Gastrocnemius medialis (tissue), 4 donors: ENCODE data around the gene VSIR. TPM values are rescaled to one million over a fixed set of nuclear protein-coding genes. Genes with fewer than 3 reads are reported as not detected.
A peak's percentile ranks its signal among the peaks of the same experiment; 100 is the strongest.

Experiments used
- ATAC-seq, 2 donors: fragments of 150-250 bp; one replicate each; pipeline ENCODE4 v1.9.1; 2016
- DNase-seq, 2 donors: peaks; one replicate each; pipeline ENCODE4 v3.0.0-alpha.2; 2019
- H3K27ac ChIP-seq, 4 donors: fragments of 200-600 bp; sonication (generic); 1 replicate in 1 of 4; 2 replicates in 3 of 4; pipeline ENCODE4 v1.5.1; 2016 to 2018; ENCODE audit warnings: mild to moderate bottlenecking in 2 of 4, moderate library complexity in 1 of 4
- H3K27me3 ChIP-seq, 3 donors: fragments of 200-600 bp; sonication (generic) in 2 of 3; 1 replicate in 1 of 3; 2 replicates in 2 of 3; pipeline versions ENCODE4 v1.5.1 to v1.6.0; 2016 to 2019; ENCODE audit warnings: mild to moderate bottlenecking in 1 of 3, moderate library complexity in 1 of 3
- H3K36me3 ChIP-seq, 2 donors: fragments of 200-600 bp; sonication (generic) in 1 of 2; one replicate each; pipeline ENCODE4 v1.5.1; 2017 to 2018
- H3K4me1 ChIP-seq, 2 donors: fragments of 200-600 bp; sonication (generic) in 1 of 2; one replicate each; pipeline ENCODE4 v1.5.1; 2016 to 2017; ENCODE audit warnings: mild to moderate bottlenecking in 2 of 2
- H3K4me3 ChIP-seq, 4 donors: fragments of 200-600 bp; sonication (generic) in 3 of 4; 1 replicate in 1 of 4; 2 replicates in 3 of 4; pipeline ENCODE4 v1.5.1; 2016 to 2019; ENCODE audit warnings: mild to moderate bottlenecking in 2 of 4
- H3K9me3 ChIP-seq, 3 donors: fragments of 200-600 bp; sonication (generic) in 2 of 3; 1 replicate in 1 of 3; 2 replicates in 2 of 3; pipeline ENCODE4 v1.5.1; 2016 to 2019
- POLR2A ChIP-seq, 2 donors: fragments of 450-650 bp; IDR thresholded peaks; one replicate each; pipeline ENCODE4 v1.6.1; 2017; ENCODE audit warnings: antibody characterized with exemption in 2 of 2, mild to moderate bottlenecking in 2 of 2, moderate library complexity in 2 of 2
- in situ Hi-C, 4 donors: fragments of 200-750 bp; cut with MboI; loops; one replicate each; pipeline versions ENCODE4 v1.15.0 to v1.8.0; 2017; ENCODE audit warnings: low sequenced_read_pairs in 4 of 4
- intact Hi-C: fragments of 100-400 bp; cut with DNase I; formaldehyde crosslinking; loops from one replicate; pipeline ENCODE4 v1.15.1; 2023; ENCODE audit warnings: low total_unique reads
- total RNA-seq, 4 donors: library from RNA; depleted of rRNA; stranded (reverse); fragments of >200 nt; gene quantifications; one replicate each; pipeline versions ENCODE4 v1.1.0 to v1.2.3, GENCODE V29; 2016
- TF ChIP-seq, protein P1 (sequence below), 5 experiments: fragments of 450-650 bp in 3 of 5; fragments of 200-600 bp in 2 of 5; sonication (generic) in 2 of 5; IDR thresholded peaks in 4 of 5; conservative IDR thresholded peaks in 1 of 5; 1 replicate in 4 of 5; 2 replicates in 1 of 5; pipeline ENCODE4 v1.5.1; 2016 to 2019; ENCODE audit warnings: antibody characterized with exemption in 5 of 5, mild to moderate bottlenecking in 3 of 5, moderate library complexity in 3 of 5

Gene VSIR
- total RNA-seq, 4 donors from 2014 or later, result 7.9 to 20.7 (median 16.9) TPM

GRCh38 chr10:71704816-71705215 lies 68.5 kb downstream of the VSIR start:
- intact Hi-C loops, result loop anchor here (5.0 kb wide), 2 partner anchors 107 to 308 kb away; partner anchors contain the start of gene CDH23
- H3K4me1 ChIP-seq, result peaks cover 5 to 20% of the 10 kb centered on the region in 2 donors
- in situ Hi-C loops, result loop anchor here in 3 of 4 donors (10.0 kb wide), 2 partner anchors 320 to 390 kb away; partner anchors contain the start of gene SLC29A3 (in 2 of the 3)
- no peaks in the 10 kb centered on the region for H3K36me3 ChIP-seq
- no peaks in the 10 kb centered on the region for H3K9me3 ChIP-seq
- H3K4me3 ChIP-seq, result no peak overlapping the region
- H3K27me3 ChIP-seq, result no peaks in the 10 kb centered on the region
- ATAC-seq (no peak), DNase-seq (no peak)
- no peak for TF ChIP-seq POLR2A (IDR thresholded peaks at IDR 0.05)
- TF ChIP-seq, protein P1, sequence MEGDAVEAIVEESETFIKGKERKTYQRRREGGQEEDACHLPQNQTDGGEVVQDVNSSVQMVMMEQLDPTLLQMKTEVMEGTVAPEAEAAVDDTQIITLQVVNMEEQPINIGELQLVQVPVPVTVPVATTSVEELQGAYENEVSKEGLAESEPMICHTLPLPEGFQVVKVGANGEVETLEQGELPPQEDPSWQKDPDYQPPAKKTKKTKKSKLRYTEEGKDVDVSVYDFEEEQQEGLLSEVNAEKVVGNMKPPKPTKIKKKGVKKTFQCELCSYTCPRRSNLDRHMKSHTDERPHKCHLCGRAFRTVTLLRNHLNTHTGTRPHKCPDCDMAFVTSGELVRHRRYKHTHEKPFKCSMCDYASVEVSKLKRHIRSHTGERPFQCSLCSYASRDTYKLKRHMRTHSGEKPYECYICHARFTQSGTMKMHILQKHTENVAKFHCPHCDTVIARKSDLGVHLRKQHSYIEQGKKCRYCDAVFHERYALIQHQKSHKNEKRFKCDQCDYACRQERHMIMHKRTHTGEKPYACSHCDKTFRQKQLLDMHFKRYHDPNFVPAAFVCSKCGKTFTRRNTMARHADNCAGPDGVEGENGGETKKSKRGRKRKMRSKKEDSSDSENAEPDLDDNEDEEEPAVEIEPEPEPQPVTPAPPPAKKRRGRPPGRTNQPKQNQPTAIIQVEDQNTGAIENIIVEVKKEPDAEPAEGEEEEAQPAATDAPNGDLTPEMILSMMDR (IDR thresholded peaks at IDR 0.05 in 4 of 5, conservative IDR thresholded peaks at IDR 0.05 in 1 of 5), result no peak
- H3K27ac ChIP-seq, result no peak overlapping the region

DNA sequence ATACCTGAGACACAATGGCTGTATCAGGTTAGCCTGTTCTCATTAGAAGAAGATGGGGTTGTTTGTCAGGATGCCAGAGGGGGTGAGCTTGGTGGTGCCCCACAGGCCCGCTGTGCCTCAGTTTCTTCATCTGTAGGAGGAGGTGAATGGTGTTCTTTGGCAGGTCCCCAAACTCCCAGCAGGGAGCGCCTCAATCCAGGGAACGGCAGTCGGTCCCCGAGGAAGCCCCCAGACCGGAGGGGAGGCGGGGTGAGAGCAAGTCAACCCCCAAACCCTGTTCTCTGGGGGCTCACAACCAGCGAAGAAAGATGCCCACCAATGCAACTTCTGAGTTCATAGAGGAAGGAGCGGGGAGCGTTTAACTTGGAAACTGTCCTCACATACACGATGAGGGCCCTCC lies 69.7 kb downstream of the VSIR start:
- H3K9me3 ChIP-seq, result no peaks in the 10 kb centered on the region
- no peak overlapping the region for H3K27ac ChIP-seq
- no peak for ATAC-seq
- H3K4me1 ChIP-seq, result peaks cover 5 to 20% of the 10 kb centered on the region in 2 donors
- TF ChIP-seq, protein P1 (IDR thresholded peaks at IDR 0.05 in 4 of 5, conservative IDR thresholded peaks at IDR 0.05 in 1 of 5), result peak in 1 of 5 experiments; percentile 18
- TF ChIP-seq POLR2A (IDR thresholded peaks at IDR 0.05), result no peak
- no peak for DNase-seq
- H3K27me3 ChIP-seq, result no peaks in the 10 kb centered on the region
- H3K36me3 ChIP-seq, result no peaks in the 10 kb centered on the region
- no peak overlapping the region for H3K4me3 ChIP-seq
- in situ Hi-C loops, result loop anchor here in 3 of 4 donors (10.0 kb wide), 2 partner anchors 319 to 389 kb away; partner anchors contain the start of gene SLC29A3 (in 2 of the 3)
- intact Hi-C loops, result no loop called here

DNA sequence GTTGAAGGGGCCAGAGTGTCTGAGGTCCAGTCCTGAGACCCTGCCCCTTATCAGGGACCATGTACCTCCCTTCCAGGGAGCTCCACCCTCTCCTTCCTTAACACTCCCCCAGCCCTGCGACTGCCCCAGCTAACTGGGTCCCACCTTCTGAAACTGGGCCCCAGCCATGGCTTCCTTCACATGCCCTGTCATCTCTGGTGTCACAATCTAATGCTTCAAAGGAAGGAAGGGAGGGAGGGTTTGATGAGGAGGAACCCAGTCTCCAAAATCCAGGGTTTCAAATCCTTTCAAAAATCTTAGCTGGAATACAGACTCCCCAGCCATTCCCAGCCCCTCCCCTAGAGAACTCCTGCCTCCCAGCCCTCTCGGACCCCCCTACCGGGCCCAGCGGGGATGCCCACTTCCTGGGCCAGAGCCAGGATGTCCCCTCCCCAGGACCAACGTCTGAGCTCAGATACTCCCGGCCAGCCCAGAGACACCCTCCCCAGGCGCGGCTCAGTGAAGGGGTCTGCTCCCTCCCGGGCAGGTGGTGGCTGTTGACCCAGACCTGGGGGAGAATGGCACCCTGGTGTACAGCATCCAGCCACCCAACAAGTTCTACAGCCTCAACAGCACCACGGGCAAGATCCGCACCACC lies 71.7 kb downstream of the VSIR start:
- no peak for DNase-seq
- peaks cover 0 to 20% of the 10 kb centered on the region in 2 donors for H3K4me1 ChIP-seq
- H3K9me3 ChIP-seq, result no peaks in the 10 kb centered on the region
- ATAC-seq, result no peak
- no peaks in the 10 kb centered on the region for H3K27me3 ChIP-seq
- H3K4me3 ChIP-seq, result no peak overlapping the region
- TF ChIP-seq, protein P1 (IDR thresholded peaks at IDR 0.05 in 4 of 5, conservative IDR thresholded peaks at IDR 0.05 in 1 of 5), result no peak
- no peak for TF ChIP-seq POLR2A (IDR thresholded peaks at IDR 0.05)
- H3K36me3 ChIP-seq, result no peaks in the 10 kb centered on the region
- in situ Hi-C loops (loop anchor here in 3 of 4 donors (10.0 kb wide), 2 partner anchors 317 to 387 kb away; partner anchors contain the start of gene SLC29A3 (in 2 of the 3)), intact Hi-C loops (no loop called here)
- no peak overlapping the region for H3K27ac ChIP-seq

DNA sequence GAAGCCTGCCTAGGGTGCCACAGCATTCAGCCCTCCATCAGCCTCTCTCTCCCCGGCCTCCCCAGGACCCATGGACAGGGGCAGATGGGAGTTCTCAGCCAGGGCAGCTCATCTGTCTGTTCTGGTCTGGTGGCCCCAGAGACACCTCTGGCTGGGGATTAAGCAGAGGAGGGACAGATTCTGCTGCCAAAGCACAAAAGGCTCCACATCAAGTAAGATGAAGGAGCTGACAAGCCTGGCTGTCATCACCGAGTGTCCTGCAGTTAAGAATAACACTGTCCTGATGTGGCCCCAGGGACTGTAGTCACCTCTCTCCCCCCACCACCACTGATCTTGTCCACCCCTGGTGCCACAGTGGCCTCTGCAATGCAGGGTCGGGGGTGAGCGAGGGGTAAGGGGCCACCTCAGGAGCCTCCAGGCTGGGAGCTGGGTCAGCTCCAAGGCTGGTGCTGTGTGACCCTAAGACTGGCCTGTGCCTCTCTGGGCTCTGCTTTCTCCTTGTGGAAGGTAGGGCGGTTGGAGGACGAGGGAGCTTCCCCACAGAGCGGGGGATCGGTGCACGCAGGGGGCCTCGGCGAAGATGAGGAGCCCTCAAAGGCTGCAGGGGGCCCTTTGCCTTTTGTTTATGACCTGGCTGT lies 72.5 kb downstream of the VSIR start:
- H3K4me3 ChIP-seq, result no peak overlapping the region
- H3K27me3 ChIP-seq, result no peaks in the 10 kb centered on the region
- in situ Hi-C loops (loop anchor here in 3 of 4 donors (10.0 kb wide), 2 partner anchors 316 to 386 kb away; partner anchors contain the start of gene SLC29A3 (in 2 of the 3)), intact Hi-C loops (no loop called here)
- no peaks in the 10 kb centered on the region for H3K9me3 ChIP-seq
- no peak for DNase-seq
- TF ChIP-seq, protein P1 (IDR thresholded peaks at IDR 0.05 in 4 of 5, conservative IDR thresholded peaks at IDR 0.05 in 1 of 5), result no peak
- TF ChIP-seq POLR2A (IDR thresholded peaks at IDR 0.05), result no peak
- peaks cover 0 to 20% of the 10 kb centered on the region in 2 donors for H3K4me1 ChIP-seq
- no peaks in the 10 kb centered on the region for H3K36me3 ChIP-seq
- peak; percentile 53 to 72 for ATAC-seq
- H3K27ac ChIP-seq, result no peak overlapping the region
